Measurements from ENCODE around the gene SPINT2.

DNA sequence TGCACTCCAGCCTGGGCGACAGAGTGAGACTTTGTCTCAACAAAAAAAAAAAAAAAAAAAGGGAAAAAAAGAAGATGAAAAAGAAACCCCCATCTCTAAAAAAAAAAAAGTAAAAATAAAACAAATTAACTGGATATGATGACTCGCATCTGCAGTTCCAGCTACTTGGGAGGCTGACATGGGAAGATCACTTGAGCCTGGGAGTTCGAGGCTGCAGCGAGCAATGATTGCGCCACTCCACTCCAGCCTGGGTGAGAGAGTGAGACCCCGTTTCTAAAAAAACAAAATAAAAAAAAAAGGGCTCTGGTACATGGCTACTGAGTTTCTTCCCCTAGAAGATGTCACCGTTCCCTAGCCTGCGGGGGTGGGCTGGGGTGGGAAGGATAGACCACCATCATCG lies 68.9 kb downstream of the SPINT2 start:
- TF ChIP-seq, protein P1, sequence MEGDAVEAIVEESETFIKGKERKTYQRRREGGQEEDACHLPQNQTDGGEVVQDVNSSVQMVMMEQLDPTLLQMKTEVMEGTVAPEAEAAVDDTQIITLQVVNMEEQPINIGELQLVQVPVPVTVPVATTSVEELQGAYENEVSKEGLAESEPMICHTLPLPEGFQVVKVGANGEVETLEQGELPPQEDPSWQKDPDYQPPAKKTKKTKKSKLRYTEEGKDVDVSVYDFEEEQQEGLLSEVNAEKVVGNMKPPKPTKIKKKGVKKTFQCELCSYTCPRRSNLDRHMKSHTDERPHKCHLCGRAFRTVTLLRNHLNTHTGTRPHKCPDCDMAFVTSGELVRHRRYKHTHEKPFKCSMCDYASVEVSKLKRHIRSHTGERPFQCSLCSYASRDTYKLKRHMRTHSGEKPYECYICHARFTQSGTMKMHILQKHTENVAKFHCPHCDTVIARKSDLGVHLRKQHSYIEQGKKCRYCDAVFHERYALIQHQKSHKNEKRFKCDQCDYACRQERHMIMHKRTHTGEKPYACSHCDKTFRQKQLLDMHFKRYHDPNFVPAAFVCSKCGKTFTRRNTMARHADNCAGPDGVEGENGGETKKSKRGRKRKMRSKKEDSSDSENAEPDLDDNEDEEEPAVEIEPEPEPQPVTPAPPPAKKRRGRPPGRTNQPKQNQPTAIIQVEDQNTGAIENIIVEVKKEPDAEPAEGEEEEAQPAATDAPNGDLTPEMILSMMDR (optimal IDR thresholded peaks at IDR 0.05 in 1 of 3, IDR thresholded peaks at IDR 0.05 in 1 of 3, conservative IDR thresholded peaks at IDR 0.05 in 1 of 3; ENCODE audit: extremely low read depth in 1 of 3, insufficient read depth in 2 of 3, low read length in 3 of 3), result no peak
- TF ChIP-seq EZH2 (IDR thresholded peaks at IDR 0.05; ENCODE audit: low read length), result no peak

All from keratinocyte (primary cell).